Astrocyte (in vitro differentiated cells and primary cell): ENCODE results near the gene ZNF837. TPM values are rescaled to one million over a fixed set of nuclear protein-coding genes. Genes with fewer than 3 reads are reported as not detected.
A peak's percentile ranks its signal among the peaks of the same experiment; 100 is the strongest.
"Not testable (repeated sequence)": the region's sequence is repeated elsewhere in the genome, so short reads cannot be mapped to it uniquely, and the experiment has no call there.

Source experiments
- DNase-seq: peaks from one replicate; pipeline ENCODE4 v3.0.0-alpha.2; 2010; ENCODE audit warnings: low read depth
- FAIRE-seq: peaks from 2 replicates; lab custom pipeline; 2011; peaks lifted over from hg19 to GRCh38; lab: Jason Lieb, UNC
- H2AFZ ChIP-seq: 2 replicates; pipeline ENCODE4 v1.6.0; 2012; ENCODE audit warnings: low read depth, low read length, inconsistent platforms
- H3K27ac ChIP-seq: 2 replicates; pipeline ENCODE4 v1.5.1; 2011; ENCODE audit warnings: low read depth, low read length, inconsistent platforms
- H3K27me3 ChIP-seq: 2 replicates; pipeline ENCODE4 v1.6.0; 2011; ENCODE audit warnings: low read length, inconsistent platforms; ENCODE audit not compliant: insufficient read depth
- H3K36me3 ChIP-seq: 2 replicates; pipeline ENCODE4 v1.5.1; 2011; ENCODE audit warnings: low read length, inconsistent platforms; ENCODE audit not compliant: insufficient read depth
- H3K4me1 ChIP-seq: 2 replicates; pipeline ENCODE4 v1.5.1; 2011; ENCODE audit warnings: low read length, inconsistent platforms; ENCODE audit not compliant: insufficient read depth
- H3K4me2 ChIP-seq: 2 replicates; pipeline ENCODE4 v1.6.0; 2012; ENCODE audit warnings: low read length, inconsistent platforms
- H3K4me3 ChIP-seq: 2 replicates; pipeline ENCODE4 v1.5.1; 2011; ENCODE audit warnings: low read depth, mild to moderate bottlenecking, low read length, inconsistent platforms; ENCODE audit not compliant: insufficient read depth
- H3K79me2 ChIP-seq: 2 replicates; pipeline ENCODE4 v1.6.0; 2012; ENCODE audit warnings: mild to moderate bottlenecking, low read length, inconsistent platforms; ENCODE audit not compliant: insufficient read depth
- H3K9ac ChIP-seq: 2 replicates; pipeline ENCODE4 v1.6.0; 2012; ENCODE audit warnings: mild to moderate bottlenecking, low read length, inconsistent platforms
- H3K9me3 ChIP-seq: 2 replicates; pipeline ENCODE4 v1.5.1; 2012; ENCODE audit warnings: low read depth, mild to moderate bottlenecking, low read length, inconsistent platforms; ENCODE audit not compliant: insufficient read depth
- H4K20me1 ChIP-seq: 2 replicates; pipeline ENCODE4 v1.6.0; 2012; ENCODE audit warnings: low read length, inconsistent platforms; ENCODE audit not compliant: insufficient read depth
- H3K27ac Mint-ChIP-seq: one replicate; pipeline ENCODE4 v1.8.0; 2021; ENCODE audit warnings: mild to moderate bottlenecking, mixed read lengths; ENCODE audit not compliant: unreplicated experiment
- H3K27me3 Mint-ChIP-seq: one replicate; pipeline ENCODE4 v1.8.0; 2021; ENCODE audit warnings: low read depth, mixed read lengths; ENCODE audit not compliant: unreplicated experiment
- H3K36me3 Mint-ChIP-seq: one replicate; pipeline ENCODE4 v1.8.0; 2021; ENCODE audit warnings: low read depth, mixed read lengths; ENCODE audit not compliant: unreplicated experiment
- H3K4me1 Mint-ChIP-seq: one replicate; pipeline ENCODE4 v1.8.0; 2021; ENCODE audit warnings: low read depth, mixed read lengths; ENCODE audit not compliant: unreplicated experiment
- H3K4me3 Mint-ChIP-seq: one replicate; pipeline ENCODE4 v1.8.0; 2021; ENCODE audit warnings: mild to moderate bottlenecking, moderate library complexity, mixed read lengths; ENCODE audit not compliant: unreplicated experiment
- H3K9me3 Mint-ChIP-seq: one replicate; pipeline ENCODE4 v1.8.0; 2021; ENCODE audit warnings: mild to moderate bottlenecking, mixed read lengths; ENCODE audit not compliant: unreplicated experiment
- EZH2 ChIP-seq: IDR thresholded peaks from 2 replicates; pipeline ENCODE4 v1.6.1; 2012; ENCODE audit warnings: mild to moderate bottlenecking, low read length, inconsistent platforms; ENCODE audit not compliant: insufficient read depth
- total RNA-seq: library from RNA; stranded (reverse); gene quantifications from 2 replicates; pipeline ENCODE4 v1.2.1, GENCODE V29; 2021
- TF ChIP-seq, protein P1 (sequence below): IDR thresholded peaks from 2 replicates; pipeline ENCODE4 v1.5.1; 2011; ENCODE audit warnings: low read depth, mild to moderate bottlenecking, inconsistent platforms, low read length, moderate library complexity; ENCODE audit not compliant: insufficient read depth

ZNF837 gene
- total RNA-seq, 1 donor from 2014 or later = 2.4 TPM

DNA sequence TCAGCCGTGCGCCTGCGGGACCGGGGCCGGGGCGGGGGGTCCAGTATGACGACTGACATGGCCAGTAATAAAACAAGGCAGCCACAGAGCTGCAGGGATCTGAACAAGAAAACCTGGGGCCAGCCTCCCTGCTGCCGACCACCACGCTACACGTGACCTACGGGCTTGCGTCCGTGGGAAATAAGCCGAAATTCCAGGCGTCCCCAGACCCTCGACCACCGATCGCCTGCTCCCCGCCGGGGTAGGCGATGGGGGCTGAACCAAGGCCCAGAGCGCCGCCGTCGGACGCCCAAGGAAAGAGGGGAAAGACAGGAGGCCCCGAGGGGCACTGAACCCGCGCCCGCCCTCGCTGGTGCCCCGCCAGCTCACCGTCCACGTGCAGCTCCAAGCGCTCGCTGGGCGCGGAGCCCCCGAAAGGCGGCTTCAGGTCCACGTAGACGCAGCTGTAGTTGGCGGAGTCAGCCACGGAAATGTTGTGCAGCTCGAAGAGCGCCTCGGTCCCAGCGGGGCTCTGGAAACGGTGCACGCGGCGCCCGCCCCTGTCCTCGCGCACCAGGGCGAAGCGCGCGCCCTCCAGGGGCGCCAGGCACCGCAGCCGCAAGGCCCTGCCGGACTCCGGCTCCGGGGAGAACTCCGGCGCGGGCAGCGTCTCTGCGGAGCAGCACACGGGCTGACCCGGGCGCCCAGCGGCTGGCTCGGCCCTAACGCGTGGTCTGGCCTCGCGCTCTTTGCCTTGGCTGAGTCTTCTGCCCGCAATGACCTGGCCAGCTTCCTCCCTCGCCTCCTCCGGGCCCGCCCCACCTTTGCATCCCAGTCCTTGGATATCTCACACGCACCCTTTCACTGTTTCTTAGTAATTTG is 30.6 kb downstream of the ZNF837 start:
- H3K36me3 ChIP-seq = no peaks in the 10 kb centered on the region
- no peak overlapping the region for H3K4me3 Mint-ChIP-seq

DNA sequence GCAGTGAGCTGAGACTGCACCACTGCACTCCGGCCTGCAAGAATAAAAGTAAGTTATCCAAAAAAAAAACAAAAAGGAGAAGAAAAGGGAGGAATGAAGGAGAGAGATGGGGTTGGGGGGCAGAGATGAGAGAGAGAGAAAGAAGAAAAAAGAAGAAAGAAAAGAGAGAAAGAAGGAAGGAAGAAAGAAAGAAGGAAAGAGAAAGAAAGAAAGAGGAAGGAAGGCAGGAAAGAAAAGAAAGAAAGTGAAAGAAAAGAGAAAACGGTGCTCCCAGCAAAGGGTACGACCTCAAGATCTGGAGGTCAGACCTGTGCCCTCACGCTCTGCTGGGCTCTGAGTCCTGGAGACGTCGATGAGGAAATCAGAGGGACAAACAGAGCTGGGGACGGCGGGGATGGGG is 31.2 kb downstream of the ZNF837 start:
- DNase-seq (no peak), FAIRE-seq (no peak)
- Mint-ChIP-seq H3K27ac (no peak overlapping the region), H3K36me3 (peaks cover 11% of the 10 kb centered on the region), H3K9me3 (no peaks in the 10 kb centered on the region), H3K4me1 (peaks cover 3% of the 10 kb centered on the region), H3K4me3 (peak overlapping the region; percentile 57), H3K27me3 (no peaks in the 10 kb centered on the region)
- no peak for TF ChIP-seq EZH2
- TF ChIP-seq, protein P1, sequence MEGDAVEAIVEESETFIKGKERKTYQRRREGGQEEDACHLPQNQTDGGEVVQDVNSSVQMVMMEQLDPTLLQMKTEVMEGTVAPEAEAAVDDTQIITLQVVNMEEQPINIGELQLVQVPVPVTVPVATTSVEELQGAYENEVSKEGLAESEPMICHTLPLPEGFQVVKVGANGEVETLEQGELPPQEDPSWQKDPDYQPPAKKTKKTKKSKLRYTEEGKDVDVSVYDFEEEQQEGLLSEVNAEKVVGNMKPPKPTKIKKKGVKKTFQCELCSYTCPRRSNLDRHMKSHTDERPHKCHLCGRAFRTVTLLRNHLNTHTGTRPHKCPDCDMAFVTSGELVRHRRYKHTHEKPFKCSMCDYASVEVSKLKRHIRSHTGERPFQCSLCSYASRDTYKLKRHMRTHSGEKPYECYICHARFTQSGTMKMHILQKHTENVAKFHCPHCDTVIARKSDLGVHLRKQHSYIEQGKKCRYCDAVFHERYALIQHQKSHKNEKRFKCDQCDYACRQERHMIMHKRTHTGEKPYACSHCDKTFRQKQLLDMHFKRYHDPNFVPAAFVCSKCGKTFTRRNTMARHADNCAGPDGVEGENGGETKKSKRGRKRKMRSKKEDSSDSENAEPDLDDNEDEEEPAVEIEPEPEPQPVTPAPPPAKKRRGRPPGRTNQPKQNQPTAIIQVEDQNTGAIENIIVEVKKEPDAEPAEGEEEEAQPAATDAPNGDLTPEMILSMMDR = no peak
- Histone ChIP-seq H3K9me3 (peaks cover 3% of the 10 kb centered on the region), H2AFZ (no peak overlapping the region), H3K27me3 (peaks cover 20% of the 10 kb centered on the region), H3K79me2 (no peaks in the 10 kb centered on the region), H3K27ac (no peak overlapping the region), H4K20me1 (peaks cover 8% of the 10 kb centered on the region), H3K36me3 (no peaks in the 10 kb centered on the region), H3K4me3 (no peak overlapping the region), H3K9ac (no peak overlapping the region), H3K4me2 (peak overlapping the region; percentile 30), H3K4me1 (peaks cover 7% of the 10 kb centered on the region)

More for the DNA sequence above, 30.6 kb downstream of the ZNF837 start:
- H3K9me3 ChIP-seq = peaks cover 3% of the 10 kb centered on the region
- peak; percentile 66 for TF ChIP-seq EZH2
- TF ChIP-seq, protein P1 = no peak
- H4K20me1 ChIP-seq = peaks cover 8% of the 10 kb centered on the region
- Mint-ChIP-seq H3K36me3 (peaks cover 11% of the 10 kb centered on the region), H3K27ac (no peak overlapping the region), H3K27me3 (no peaks in the 10 kb centered on the region), H3K9me3 (no peaks in the 10 kb centered on the region), H3K4me1 (peaks cover 3% of the 10 kb centered on the region)
- peaks cover 7% of the 10 kb centered on the region for H3K4me1 ChIP-seq
- H3K27ac ChIP-seq = no peak overlapping the region
- peak overlapping the region; percentile 30 for H3K4me2 ChIP-seq
- H3K9ac ChIP-seq = no peak overlapping the region
- DNase-seq (no peak), FAIRE-seq (no peak)
- peaks cover 20% of the 10 kb centered on the region for H3K27me3 ChIP-seq
- no peaks in the 10 kb centered on the region for H3K79me2 ChIP-seq
- H3K4me3 ChIP-seq = no peak overlapping the region
- H2AFZ ChIP-seq = peak overlapping the region; percentile 26

GRCh38 chr19:58348080-58348479 is 32.8 kb downstream of the ZNF837 start:
- Mint-ChIP-seq H3K4me3 (peak overlapping the region; percentile 97), H3K36me3 (peaks cover 15% of the 10 kb centered on the region), H3K27ac (peak overlapping the region; percentile 86)
- not testable (repeated sequence) for H4K20me1 ChIP-seq, DNase-seq, H3K9me3 ChIP-seq, H3K36me3 ChIP-seq, H3K27me3 Mint-ChIP-seq, FAIRE-seq, H3K4me1 ChIP-seq, H3K79me2 ChIP-seq, H3K9me3 Mint-ChIP-seq, H3K4me1 Mint-ChIP-seq, H3K27ac ChIP-seq
- H2AFZ ChIP-seq = peak overlapping the region; percentile 60
- peak overlapping the region; percentile 91 for H3K4me2 ChIP-seq
- H3K4me3 ChIP-seq = peak overlapping the region; percentile 59
- H3K27me3 ChIP-seq = peaks cover 20% of the 10 kb centered on the region
- H3K9ac ChIP-seq = peak overlapping the region; percentile 43
